GM19438 (cell line): ENCODE data around the gene CHEK1.

Experiments used
- ATAC-seq: cut with Tn5 transposase; IDR thresholded peaks from one replicate; pipeline ENCODE4 v1.9.1; 2021; ENCODE audit warnings: low read depth; ENCODE audit not compliant: unreplicated experiment

The CHEK1 gene

DNA sequence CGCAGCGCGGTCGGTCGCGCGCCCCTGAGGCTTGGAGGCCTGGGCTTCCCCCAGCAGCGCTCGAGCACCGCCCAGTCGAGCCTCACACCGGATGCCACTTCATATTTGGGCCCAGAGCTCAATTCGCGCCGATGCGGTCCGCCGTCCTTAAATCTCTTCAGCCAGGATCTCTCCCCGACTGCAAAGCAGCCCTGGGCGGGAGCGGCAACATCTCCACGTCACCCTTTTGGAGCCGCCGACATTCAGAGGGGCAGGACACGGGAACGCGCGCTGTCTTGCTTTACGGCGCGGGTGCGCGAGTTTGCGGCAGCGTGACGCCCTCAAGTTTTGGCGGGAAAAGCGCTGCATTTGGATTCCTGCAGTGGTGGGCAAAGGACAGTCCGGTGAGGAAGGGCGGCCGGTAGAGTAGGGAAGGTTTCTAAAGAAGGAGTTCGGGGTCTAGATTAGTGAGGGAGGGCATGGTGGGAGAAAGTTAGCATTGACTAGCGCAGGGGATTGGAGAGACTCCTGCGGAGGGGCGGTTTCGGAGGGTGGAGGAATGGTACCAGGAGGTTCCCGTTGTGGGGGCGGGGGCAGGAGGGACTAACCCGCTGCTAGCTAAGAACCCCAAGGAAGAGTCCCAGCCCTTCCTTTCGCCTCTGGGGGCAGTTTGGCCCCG lies 796 bp downstream of the CHEK1 start:
- ATAC-seq, result peak; percentile 79

DNA sequence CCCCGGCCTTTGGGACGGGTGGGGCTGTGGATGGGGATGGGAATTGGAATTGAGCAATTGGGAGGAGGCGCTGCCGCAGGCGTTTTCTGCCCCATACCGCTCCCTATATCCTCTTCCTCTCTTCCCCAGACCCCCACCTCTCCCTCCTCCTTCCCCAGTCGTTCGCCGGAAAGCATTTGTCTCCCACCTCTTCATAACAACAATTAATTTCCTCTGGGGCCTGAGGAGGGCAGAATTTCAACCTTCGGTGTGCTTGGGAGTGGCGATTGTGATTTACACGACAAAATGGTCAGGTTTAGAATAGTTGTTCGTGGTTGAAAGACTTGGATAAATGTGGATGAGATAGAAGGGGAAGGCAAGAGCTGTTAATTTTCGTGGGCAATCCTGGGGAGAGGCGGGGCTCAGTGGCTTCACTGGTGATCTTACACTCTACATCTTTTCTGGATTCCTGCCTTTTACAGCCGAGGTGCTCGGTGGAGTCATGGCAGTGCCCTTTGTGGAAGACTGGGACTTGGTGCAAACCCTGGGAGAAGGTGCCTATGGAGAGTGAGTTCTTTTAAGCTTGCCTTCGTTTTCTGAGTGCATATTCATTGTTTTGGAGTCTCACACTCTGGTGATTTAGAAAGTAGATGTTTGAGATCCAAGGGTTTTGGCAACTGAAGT lies 1.5 kb downstream of the CHEK1 start:
- peak; percentile 41 for ATAC-seq

DNA sequence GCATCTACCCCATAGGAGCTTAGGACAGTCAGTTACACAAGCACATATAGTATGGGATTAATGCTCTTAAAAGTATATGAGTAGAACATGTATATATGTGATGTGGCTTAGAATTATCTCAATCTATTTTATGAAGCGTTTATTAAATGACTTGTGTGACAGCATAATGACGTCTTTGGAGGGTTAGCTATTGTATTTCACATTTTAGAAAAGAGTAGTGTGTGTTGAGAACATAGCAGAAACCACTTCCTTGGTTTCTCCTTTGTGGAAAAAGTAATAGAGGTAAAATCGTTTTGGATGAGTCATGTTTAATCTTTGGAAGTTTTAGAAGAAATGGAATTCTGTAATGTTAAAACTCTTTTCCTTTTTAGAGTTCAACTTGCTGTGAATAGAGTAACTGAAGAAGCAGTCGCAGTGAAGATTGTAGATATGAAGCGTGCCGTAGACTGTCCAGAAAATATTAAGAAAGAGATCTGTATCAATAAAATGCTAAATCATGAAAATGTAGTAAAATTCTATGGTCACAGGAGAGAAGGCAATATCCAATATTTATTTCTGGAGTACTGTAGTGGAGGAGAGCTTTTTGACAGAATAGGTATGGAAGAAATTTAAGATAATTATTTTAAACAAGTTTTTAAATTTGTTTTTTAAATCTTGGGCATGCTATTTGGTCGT lies 2.4 kb downstream of the CHEK1 start:
- ATAC-seq, result no peak

DNA sequence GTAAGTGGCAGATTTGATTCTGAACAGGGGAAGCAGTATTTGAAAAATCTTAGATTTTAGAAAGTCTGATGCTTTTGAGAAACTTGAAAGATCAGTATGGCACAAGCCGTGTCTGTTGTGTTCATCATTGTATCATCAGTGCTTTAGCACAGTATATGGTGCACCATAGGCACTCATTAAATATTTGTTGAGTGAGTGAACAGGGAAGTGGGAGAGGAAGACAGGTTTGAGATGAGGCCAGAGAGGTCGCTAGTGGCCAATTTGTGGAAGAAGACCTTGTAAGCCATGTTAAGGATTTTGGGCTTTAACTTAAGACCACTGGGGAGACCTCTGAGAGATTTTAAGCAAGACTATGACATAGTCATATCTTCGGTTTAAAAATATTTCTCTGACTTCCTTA lies 12.9 kb downstream of the CHEK1 start:
- ATAC-seq, result no peak

DNA sequence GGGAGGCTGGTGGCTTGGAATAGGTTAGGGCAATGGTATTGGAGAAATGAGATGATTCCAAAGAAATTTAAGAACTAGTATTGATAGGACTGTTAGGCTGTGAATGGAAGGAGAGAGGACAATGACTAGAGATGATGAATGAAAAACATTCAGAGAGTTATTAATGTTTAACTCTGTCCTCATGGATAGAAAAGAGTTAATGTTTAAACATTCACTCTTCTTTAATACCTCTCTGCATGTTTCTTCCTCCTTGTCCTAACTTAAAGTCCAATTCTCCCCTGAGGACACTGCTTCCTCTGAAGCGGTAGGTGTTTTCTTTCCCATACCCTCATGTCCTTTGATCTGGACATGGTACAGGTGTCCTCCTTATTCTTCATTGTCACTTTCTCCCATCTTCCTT lies 13.4 kb downstream of the CHEK1 start:
- ATAC-seq, result no peak

DNA sequence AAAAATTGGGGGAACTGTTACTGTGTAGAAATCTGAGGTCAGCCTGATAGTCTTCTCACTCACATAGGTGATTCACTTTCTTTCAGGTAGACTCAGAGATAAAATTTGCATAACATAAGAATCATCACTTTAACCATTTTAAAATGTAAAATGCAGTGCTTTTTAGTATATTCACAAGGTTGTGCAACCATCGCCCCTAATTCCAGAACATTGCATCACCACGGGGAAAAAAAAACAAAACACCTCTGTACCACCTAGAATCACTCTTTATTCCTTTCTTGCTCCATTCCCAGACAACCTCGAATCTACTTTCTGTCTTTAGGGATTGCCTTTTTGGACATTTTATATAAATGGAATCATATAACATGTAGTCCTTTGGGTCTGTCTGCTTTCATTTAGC lies 20.9 kb downstream of the CHEK1 start:
- no peak for ATAC-seq

DNA sequence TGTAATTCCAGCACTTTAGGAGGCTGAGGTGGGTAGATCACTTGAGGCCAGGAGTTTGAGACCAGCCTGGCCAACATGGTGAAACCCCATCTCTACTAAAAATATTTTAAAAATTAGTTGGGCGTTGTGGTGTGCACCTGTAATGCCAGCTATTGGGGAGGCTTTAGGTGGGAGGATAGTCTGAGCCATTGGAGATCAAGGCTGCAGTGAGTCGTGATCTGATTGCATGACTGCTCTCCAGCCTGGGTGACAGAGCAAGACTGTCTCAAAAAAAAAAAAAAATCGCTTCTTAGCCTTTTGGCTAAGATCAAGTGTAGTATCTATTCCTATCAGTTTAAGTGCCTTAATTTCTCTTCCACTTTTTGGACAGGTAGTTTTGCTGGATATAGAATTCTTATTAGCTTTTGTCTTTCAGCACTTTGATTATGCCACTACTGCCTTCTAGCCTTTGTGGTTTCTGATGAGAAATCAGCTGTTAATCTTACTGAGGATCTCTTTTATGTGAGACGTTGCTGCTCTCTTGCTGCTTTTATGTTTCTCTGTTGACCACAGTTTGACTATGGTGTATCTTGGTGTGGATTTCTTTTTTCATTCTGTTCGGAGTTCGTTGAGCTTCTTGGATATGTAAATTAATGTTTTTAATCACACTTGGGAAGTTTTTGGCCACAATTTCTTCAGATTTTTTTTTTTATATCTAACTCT lies 24.7 kb downstream of the CHEK1 start:
- ATAC-seq, result no peak

DNA sequence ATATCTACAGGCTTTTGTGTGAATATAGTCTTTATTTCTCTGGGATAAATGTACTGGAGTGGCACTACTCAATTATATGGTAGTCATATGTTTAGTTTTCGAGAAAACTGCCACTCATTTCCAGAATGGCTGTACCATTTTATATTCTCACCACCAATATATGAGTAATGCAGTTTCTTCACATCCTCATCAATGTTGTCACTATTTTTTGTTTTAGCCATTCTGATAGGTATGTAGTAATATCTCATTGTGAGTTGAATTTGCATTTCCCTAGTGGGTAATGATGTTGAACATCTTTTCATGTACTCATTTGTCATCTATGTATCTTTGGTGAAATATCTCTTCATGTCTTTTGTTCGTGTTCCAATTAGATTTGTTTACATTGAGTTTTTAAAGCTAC lies 37.7 kb downstream of the CHEK1 start:
- no peak for ATAC-seq

DNA sequence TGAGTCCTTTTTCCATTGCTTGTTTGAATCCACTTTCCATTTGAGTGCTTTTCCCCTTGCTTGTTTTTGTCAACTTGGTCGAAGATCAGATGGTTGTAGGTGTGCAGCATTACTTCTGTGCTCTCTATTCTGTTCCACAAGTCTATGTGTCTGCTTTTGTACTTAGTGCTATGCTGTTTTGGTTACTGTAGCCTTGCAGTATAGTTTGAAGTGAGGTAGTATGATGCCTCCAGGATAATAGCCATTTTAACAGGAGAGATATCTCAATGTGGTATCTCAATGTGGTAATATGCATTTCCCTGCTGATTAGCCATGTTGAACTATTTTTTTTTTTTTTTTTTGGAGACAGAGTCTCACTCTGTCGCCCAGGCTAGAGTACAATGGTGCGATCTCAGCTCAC lies 38.9 kb downstream of the CHEK1 start:
- no peak for ATAC-seq

DNA sequence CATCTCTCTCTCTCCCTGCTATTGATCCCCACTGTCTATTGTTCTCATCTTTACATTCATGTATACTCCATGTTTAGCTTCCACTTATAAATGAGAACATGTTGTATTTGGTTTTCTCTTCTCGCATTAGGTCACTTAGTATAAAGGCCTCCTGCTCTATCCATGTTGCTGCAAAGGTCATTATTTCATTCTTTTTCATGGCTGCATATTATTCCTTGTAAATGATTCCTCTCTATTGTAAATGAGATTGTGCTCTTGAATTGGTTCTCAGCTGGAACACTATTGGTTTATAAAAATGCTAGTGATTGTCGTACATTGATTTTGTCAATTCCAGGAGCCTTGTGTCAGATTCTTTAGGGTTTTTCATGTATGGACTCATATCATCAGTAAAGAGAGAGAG lies 42.2 kb downstream of the CHEK1 start:
- no peak for ATAC-seq

DNA sequence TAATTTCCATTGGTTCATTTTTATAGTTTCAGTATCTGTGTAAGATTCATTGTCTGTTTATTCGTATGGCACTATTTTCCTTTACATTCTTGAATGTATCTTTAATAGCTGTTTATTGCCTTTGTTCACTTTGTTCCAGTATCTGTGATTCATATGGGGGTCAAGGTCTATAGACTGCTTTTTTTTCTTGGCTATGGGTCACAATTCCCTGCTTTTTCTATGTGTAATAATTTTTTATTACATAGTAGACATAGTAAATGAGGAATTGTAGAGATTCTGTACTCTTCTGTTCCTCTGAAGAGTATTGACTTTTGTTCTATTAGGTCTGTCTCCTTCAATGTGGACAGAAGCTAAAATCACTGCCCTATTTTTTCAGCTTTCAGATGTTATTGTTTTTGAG lies 45.2 kb downstream of the CHEK1 start:
- ATAC-seq, result no peak

DNA sequence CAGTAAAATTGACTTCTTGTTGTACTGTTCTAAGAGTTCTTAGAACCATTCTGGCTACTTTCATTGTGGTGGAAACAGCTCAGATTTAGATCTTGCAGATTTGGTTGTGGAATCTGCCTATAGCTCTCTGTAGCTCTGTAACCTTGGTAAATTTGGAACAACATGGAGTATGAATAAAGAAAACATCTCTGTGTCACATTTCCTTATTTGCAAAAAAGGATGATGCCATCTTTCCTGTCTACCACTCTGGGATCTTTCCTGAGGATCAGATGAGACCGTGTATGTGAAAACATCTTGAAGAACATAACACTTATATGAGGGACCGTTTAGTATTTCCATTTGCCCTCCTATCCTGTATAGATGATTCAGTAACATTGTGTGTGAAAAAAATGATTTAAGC lies 46.6 kb downstream of the CHEK1 start:
- ATAC-seq, result no peak

DNA sequence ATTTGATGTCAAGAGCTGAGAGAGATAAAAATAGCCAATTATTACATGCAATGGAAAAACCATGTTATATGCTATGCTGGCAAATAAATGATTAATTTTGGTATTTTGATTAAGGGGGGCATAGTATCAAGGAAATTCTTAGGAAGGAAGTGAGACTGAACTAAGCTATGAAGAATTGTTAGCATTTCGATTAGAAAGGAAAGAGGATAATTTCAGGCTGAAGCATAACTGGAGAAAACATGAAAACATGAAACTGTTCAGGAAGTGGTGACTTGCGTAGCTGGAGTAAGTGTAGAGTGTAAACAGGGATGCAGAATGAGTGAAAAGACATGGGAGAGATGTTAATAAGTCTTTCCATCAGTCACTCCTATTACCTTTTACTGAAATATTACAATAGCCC lies 49.2 kb downstream of the CHEK1 start:
- ATAC-seq, result no peak

DNA sequence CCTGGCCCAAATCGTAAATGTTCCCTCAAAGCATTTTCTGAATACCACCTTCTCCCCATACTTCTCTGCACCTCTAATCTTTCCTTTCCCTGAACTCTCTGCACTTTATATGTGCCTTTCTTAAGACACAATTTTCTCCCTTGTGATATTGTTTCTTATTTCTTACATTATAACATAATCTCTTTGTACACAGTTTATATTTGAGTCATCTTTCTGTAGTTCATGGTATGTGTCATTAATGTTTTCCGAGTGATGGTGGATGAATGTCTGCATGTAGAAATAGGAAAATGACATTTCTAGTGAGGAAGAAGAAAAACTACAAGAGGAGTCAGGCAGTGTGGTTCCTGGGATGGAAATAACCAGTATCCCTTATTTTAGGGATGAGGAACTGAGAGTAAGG lies 50.2 kb downstream of the CHEK1 start:
- no peak for ATAC-seq

DNA sequence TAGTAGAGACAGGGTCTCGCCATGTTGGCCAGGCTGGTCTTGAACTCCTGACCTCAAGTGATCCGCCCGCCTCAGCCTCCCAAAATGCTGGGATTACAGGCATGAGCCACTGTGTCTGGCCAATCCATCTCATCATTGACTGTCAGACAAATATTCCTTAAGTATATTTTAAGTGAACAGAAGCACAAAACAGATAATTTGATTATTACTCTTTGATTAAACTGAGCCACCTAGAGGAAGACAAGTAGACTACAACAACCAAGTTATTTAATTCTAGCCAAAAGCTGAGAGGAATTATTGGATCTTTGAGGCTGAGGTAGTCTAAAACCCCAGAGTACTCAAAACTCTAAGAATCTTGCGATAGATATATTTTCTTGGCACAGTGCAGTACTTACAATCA lies 54.4 kb downstream of the CHEK1 start:
- no peak for ATAC-seq

DNA sequence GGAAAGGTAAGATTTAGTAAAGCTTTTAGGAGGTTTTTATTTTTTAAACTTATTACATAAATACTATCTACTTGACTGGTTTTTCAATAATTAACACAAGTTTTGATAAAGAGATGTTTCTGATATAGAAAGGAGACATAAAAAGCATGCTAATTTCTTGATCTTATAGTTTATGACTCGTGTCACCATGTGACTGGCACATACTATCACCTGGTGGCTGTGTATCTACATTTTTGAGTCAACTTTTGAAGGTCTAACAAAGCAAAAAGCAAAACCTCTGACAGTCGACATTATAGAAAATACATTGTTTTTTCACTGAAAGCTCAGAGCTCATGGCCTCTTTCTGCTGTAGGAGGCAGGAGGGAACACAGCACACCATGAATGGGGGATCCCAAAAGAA lies 54.9 kb downstream of the CHEK1 start:
- ATAC-seq, result no peak

DNA sequence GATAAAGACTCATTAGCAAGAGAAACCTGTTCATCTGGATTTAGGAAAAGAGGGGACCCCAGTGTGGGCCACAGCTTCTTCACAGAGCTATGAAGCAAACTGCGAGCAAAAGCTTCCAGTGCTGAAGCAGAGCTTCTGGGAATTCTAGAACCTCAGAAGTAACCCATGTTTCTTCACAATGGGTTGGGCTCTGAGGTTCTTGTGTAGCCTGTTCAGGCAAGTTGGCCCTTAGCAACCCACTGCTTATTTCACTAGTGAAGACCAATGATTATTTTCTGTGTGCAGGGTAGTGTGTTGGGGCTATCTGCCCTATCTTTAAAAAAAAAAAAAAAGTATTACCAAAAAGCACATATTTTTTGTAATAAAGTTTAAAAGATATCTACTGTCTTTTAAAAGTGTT lies 55.8 kb downstream of the CHEK1 start, which contains the start of gene ACRV1:
TSS of gene ACRV1 (minus strand) at position 101 of the 400 bp plus-strand sequence. CDS start at position 34, 67 bp downstream.
- ATAC-seq, result no peak

DNA sequence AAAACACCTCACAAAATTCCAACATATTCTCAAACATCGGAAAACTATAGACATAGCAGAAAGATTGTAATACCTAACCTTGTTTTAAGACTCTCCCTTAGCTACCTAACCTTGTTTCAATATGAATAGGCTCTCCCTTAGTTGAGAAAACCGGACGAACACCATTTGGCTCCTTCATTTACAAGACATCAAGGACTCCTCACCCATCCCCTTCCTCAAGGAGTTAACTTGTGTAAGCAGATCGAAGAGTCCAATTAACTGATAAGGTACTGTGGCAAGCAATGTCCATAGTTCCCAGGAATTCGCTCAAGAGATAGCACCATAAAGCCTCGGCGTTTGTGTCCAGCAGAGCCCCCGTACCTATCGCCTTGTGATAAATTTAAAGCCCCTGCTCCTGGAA lies 60.3 kb downstream of the CHEK1 start:
- no peak for ATAC-seq

DNA sequence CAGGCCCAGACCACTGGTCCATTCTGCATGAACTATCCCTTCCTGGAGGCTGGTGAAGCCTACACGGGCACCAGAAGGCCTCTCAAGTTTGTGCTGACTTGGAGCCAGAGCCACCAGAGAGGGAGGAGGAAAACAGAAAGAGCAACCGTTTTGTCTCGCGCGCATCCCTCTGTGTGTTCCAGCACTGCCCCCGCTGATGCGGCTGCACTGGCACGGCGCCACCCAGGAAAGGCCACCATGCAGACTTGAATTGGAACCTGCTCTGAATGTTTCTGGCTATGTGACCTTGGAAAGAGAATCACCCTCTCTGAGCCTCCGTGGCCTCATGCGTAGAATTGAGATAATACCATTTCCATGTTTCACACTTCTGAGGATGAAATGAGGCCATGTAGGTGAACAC lies 63.1 kb downstream of the CHEK1 start:
- no peak for ATAC-seq

DNA sequence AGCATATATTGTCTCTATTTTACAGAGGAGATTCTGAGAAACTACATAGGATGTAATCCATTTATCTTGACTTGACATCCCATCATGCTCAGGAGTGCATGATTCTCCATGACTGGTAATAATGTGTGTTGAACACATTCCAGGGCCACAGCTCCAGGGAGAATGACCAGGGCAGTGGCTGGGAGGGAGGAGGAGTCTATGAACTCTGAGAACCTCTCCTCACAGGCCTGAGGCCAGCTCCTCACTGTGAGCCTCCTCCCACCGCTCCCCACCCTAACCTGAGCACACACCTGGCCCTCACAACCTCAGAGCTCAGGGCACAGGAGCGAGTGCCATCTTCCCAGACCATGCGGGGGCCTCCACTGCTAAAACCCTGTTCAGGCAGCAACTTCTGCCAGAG lies 63.7 kb downstream of the CHEK1 start:
- no peak for ATAC-seq

DNA sequence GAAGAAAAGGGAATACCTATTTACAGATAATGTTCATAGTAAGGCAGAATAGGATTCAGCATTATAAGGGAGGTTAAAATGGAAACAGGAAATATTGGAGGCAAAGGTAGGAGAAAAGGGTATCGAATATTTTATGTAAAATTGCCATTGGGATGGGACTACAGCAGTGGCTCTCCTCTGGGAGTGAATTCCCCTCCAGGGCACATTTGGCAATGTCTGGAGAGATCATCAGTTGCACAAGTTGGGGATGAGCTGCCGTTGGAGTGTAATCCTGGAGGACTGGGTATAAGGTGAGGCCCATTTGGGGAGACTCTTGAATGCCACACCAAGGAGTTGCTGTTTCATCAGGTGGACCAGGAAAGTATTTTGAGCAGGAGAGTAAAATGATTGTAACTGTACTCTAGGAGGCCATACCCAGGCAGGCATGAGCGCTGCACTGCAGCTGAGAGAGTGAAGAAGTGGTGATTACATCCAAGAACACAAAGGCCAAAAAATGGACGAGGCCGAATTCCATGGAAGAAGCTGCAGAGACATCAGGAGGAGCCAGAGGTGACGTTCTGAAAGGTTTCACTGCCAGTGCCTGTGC lies 64.4 kb downstream of the CHEK1 start:
- ATAC-seq, result no peak
